Ammon's horn (tissue), 1 donor: Measurements from ENCODE around the gene MUC20.
"Not testable (repeated sequence)": the region's sequence is repeated elsewhere in the genome, so short reads cannot be mapped to it uniquely, and the experiment has no call there.

ENCODE experiments used
- DNase-seq: peaks from one replicate; pipeline ENCODE4 v3.0.0-alpha.2; 2016; ENCODE audit warnings: low spot score

MUC20 gene

GRCh38 chr3:195692781-195693427 lies 27.9 kb upstream of the MUC20 start:
- DNase-seq: no peak

GRCh38 chr3:195693428-195694216 lies 27.2 kb upstream of the MUC20 start:
- DNase-seq: no peak

- DNase-seq: not testable (repeated sequence)
These were observed 26.3 kb upstream of the MUC20 start for GRCh38 chr3:195694217-195695076.

- DNase-seq: no peak
These were observed 24.0 kb upstream of the MUC20 start for GRCh38 chr3:195696632-195697278.

GRCh38 chr3:195697582-195698324 lies 23.0 kb upstream of the MUC20 start:
- DNase-seq: no peak

- DNase-seq: no peak
These were observed 22.5 kb upstream of the MUC20 start for GRCh38 chr3:195698325-195698646.

- no peak for DNase-seq
These were observed 22.0 kb upstream of the MUC20 start for GRCh38 chr3:195698647-195699387.

- DNase-seq: no peak
These were observed 21.4 kb upstream of the MUC20 start for GRCh38 chr3:195699388-195699771.

- no peak for DNase-seq
These were observed 20.9 kb upstream of the MUC20 start for GRCh38 chr3:195699860-195700259.

GRCh38 chr3:195700319-195700718 lies 20.5 kb upstream of the MUC20 start:
- DNase-seq: no peak

GRCh38 chr3:195701042-195701915 lies 19.5 kb upstream of the MUC20 start:
- no peak for DNase-seq

- no peak for DNase-seq
These were observed 17.0 kb upstream of the MUC20 start for GRCh38 chr3:195703776-195704175.

- DNase-seq: no peak
These were observed 16.3 kb upstream of the MUC20 start for GRCh38 chr3:195704433-195704999.

GRCh38 chr3:195705081-195705991 lies 15.4 kb upstream of the MUC20 start:
- no peak for DNase-seq

- DNase-seq: no peak
These were observed 12.7 kb upstream of the MUC20 start for GRCh38 chr3:195708061-195708460.

- DNase-seq: no peak
These were observed 11.9 kb upstream of the MUC20 start for GRCh38 chr3:195708626-195709481.

- DNase-seq: no peak
These were observed 11.1 kb upstream of the MUC20 start for GRCh38 chr3:195709676-195710085.
